Right atrium auricular region (tissue), 2 donors: ENCODE measurements around the gene SH2D6. TPM values are rescaled to one million over a fixed set of nuclear protein-coding genes. Genes with fewer than 3 reads are reported as not detected.

Experiments
- DNase-seq: peaks from one replicate; pipeline ENCODE4 v3.0.0-alpha.2; 2019; ENCODE audit warnings: low spot score
- H3K27ac ChIP-seq, 2 donors: fragments of 200-600 bp; sonication (generic); 1 replicate in 1 of 2; 2 replicates in 1 of 2; pipeline ENCODE4 v1.5.1; 2016 to 2019
- H3K27me3 ChIP-seq, 2 donors: fragments of 200-600 bp; sonication (generic); one replicate each; pipeline versions ENCODE4 v1.5.1 to v1.6.0; 2017 to 2019
- H3K36me3 ChIP-seq: fragments of 200-600 bp; sonication (generic); one replicate; pipeline ENCODE4 v1.5.1; 2016
- H3K4me1 ChIP-seq, 2 donors: fragments of 200-600 bp; sonication (generic); one replicate each; pipeline versions ENCODE4 v1.5.1 to v1.6.0; 2017 to 2019
- H3K4me3 ChIP-seq, 2 donors: fragments of 200-600 bp; sonication (generic); 1 replicate in 1 of 2; 2 replicates in 1 of 2; pipeline ENCODE4 v1.5.1; 2017 to 2019; ENCODE audit warnings: mild to moderate bottlenecking in 1 of 2, moderate library complexity in 1 of 2
- H3K9me3 ChIP-seq, 2 donors: fragments of 200-600 bp; sonication (generic); one replicate each; pipeline ENCODE4 v1.5.1; 2019
- CTCF ChIP-seq, 2 donors: fragments of 200-600 bp; sonication (generic); IDR thresholded peaks; one replicate each; pipeline ENCODE4 v1.5.1; 2019; ENCODE audit warnings: antibody characterized with exemption in 2 of 2
- total RNA-seq, 2 donors: library from RNA; depleted of rRNA; stranded (reverse); fragments of >200 nt; gene quantifications; one replicate each; pipeline ENCODE4 v1.1.0, GENCODE V29; 2016

SH2D6 gene
- total RNA-seq, 2 donors from 2014 or later: not detected

- Histone ChIP-seq H3K36me3 (no peaks in the 10 kb centered on the region), H3K27ac (peak overlapping the region in 1 of 2 donors; percentile 5), H3K27me3 (no peaks in the 10 kb centered on the region), H3K4me1 (peaks cover 0 to 11% of the 10 kb centered on the region in 2 donors), H3K9me3 (no peaks in the 10 kb centered on the region), H3K4me3 (no peak overlapping the region)
- no peak for DNase-seq
- no peak for TF ChIP-seq CTCF (IDR thresholded peaks at IDR 0.05)
Observed at GRCh38 chr2:85470850-85471800, 52.6 kb downstream of the SH2D6 start.

GRCh38 chr2:85472261-85472660, 53.7 kb downstream of the SH2D6 start:
- no peak overlapping the region for H3K27ac ChIP-seq
- no peaks in the 10 kb centered on the region for H3K36me3 ChIP-seq
- peaks cover 0 to 11% of the 10 kb centered on the region in 2 donors for H3K4me1 ChIP-seq
- no peak overlapping the region for H3K4me3 ChIP-seq
- DNase-seq: no peak
- no peaks in the 10 kb centered on the region for H3K9me3 ChIP-seq
- TF ChIP-seq CTCF (IDR thresholded peaks at IDR 0.05): no peak
- H3K27me3 ChIP-seq: no peaks in the 10 kb centered on the region

GRCh38 chr2:85475799-85476490, 57.4 kb downstream of the SH2D6 start:
- DNase-seq: no peak
- no peak overlapping the region for H3K4me3 ChIP-seq
- no peaks in the 10 kb centered on the region for H3K27me3 ChIP-seq
- H3K9me3 ChIP-seq: no peaks in the 10 kb centered on the region
- peaks cover 0 to 3% of the 10 kb centered on the region in 2 donors for H3K4me1 ChIP-seq
- no peaks in the 10 kb centered on the region for H3K36me3 ChIP-seq
- TF ChIP-seq CTCF (IDR thresholded peaks at IDR 0.05): no peak
- peak overlapping the region; percentile 11 to 16 for H3K27ac ChIP-seq

- no peak for DNase-seq
- Histone ChIP-seq H3K4me3 (no peak overlapping the region), H3K27ac (peak overlapping the region; percentile 11 to 16), H3K9me3 (no peaks in the 10 kb centered on the region), H3K27me3 (no peaks in the 10 kb centered on the region), H3K4me1 (peaks cover 0 to 3% of the 10 kb centered on the region in 2 donors), H3K36me3 (no peaks in the 10 kb centered on the region)
- no peak for TF ChIP-seq CTCF (IDR thresholded peaks at IDR 0.05)
Observed at GRCh38 chr2:85476624-85477023, 58.1 kb downstream of the SH2D6 start.

- H3K36me3 ChIP-seq: no peaks in the 10 kb centered on the region
- no peak for DNase-seq
- no peaks in the 10 kb centered on the region for H3K27me3 ChIP-seq
- H3K9me3 ChIP-seq: no peaks in the 10 kb centered on the region
- no peak for TF ChIP-seq CTCF (IDR thresholded peaks at IDR 0.05)
- no peak overlapping the region for H3K27ac ChIP-seq
- peaks cover 0 to 3% of the 10 kb centered on the region in 2 donors for H3K4me1 ChIP-seq
- H3K4me3 ChIP-seq: no peak overlapping the region
Observed at GRCh38 chr2:85477884-85478283, 59.4 kb downstream of the SH2D6 start.
